ENCODE results near the gene NT5C1A.

NT5C1A gene

GRCh38 chr1:39698568-39698967 lies 26.7 kb upstream of the NT5C1A start:
- Histone ChIP-seq H3K9me3 (ENCODE audit: insufficient read depth, low read length) (no peaks in the 10 kb centered on the region), H4K20me1 (ENCODE audit: insufficient read depth, low read length) (no peaks in the 10 kb centered on the region), H3K79me2 (ENCODE audit: low read length) (no peaks in the 10 kb centered on the region), H3K4me2 (ENCODE audit: low read length) (no peak overlapping the region), H3K27me3 (ENCODE audit: low read depth, low read length) (no peaks in the 10 kb centered on the region), H3K4me3 (ENCODE audit: low read length) (no peak overlapping the region), H3K4me1 (ENCODE audit: low read length) (no peaks in the 10 kb centered on the region), H3K27ac (ENCODE audit: low read length) (no peak overlapping the region), H3K36me3 (replicated peaks; ENCODE audit: low read depth, low read length) (no peaks in the 10 kb centered on the region), H3K9ac (ENCODE audit: low read length) (no peak overlapping the region), H2AFZ (ENCODE audit: low read depth, low read length) (no peak overlapping the region)
- TF ChIP-seq EZH2phosphoT487 (IDR thresholded peaks at IDR 0.05; ENCODE audit: low read depth): no peak
- TF ChIP-seq CTCF (IDR thresholded peaks at IDR 0.05; ENCODE audit: low read depth, low read length): no peak

- no peak overlapping the region for H3K4me2 ChIP-seq (ENCODE audit: low read length)
- no peaks in the 10 kb centered on the region for H3K9me3 ChIP-seq (ENCODE audit: insufficient read depth, low read length)
- no peak overlapping the region for H3K4me3 ChIP-seq (ENCODE audit: low read length)
- no peak overlapping the region for H2AFZ ChIP-seq (ENCODE audit: low read depth, low read length)
- TF ChIP-seq CTCF (IDR thresholded peaks at IDR 0.05; ENCODE audit: low read depth, low read length) (no peak), EZH2phosphoT487 (IDR thresholded peaks at IDR 0.05; ENCODE audit: low read depth) (no peak)
- no peaks in the 10 kb centered on the region for H3K79me2 ChIP-seq (ENCODE audit: low read length)
- H4K20me1 ChIP-seq (ENCODE audit: insufficient read depth, low read length): no peaks in the 10 kb centered on the region
- H3K27me3 ChIP-seq (ENCODE audit: low read depth, low read length): no peaks in the 10 kb centered on the region
- no peaks in the 10 kb centered on the region for H3K4me1 ChIP-seq (ENCODE audit: low read length)
- H3K9ac ChIP-seq (ENCODE audit: low read length): no peak overlapping the region
- H3K27ac ChIP-seq (ENCODE audit: low read length): no peak overlapping the region
- H3K36me3 ChIP-seq (replicated peaks; ENCODE audit: low read depth, low read length): no peaks in the 10 kb centered on the region
Measured at GRCh38 chr1:39696448-39696847, 24.5 kb upstream of the NT5C1A start.

GRCh38 chr1:39695016-39695415 lies 23.1 kb upstream of the NT5C1A start:
- H3K27ac ChIP-seq (ENCODE audit: low read length): no peak overlapping the region
- H3K9me3 ChIP-seq (ENCODE audit: insufficient read depth, low read length): no peaks in the 10 kb centered on the region
- no peak overlapping the region for H3K4me3 ChIP-seq (ENCODE audit: low read length)
- TF ChIP-seq CTCF (IDR thresholded peaks at IDR 0.05; ENCODE audit: low read depth, low read length): no peak
- TF ChIP-seq EZH2phosphoT487 (IDR thresholded peaks at IDR 0.05; ENCODE audit: low read depth): no peak
- H3K79me2 ChIP-seq (ENCODE audit: low read length): no peaks in the 10 kb centered on the region
- H3K4me1 ChIP-seq (ENCODE audit: low read length): no peaks in the 10 kb centered on the region
- no peak overlapping the region for H3K4me2 ChIP-seq (ENCODE audit: low read length)
- no peaks in the 10 kb centered on the region for H4K20me1 ChIP-seq (ENCODE audit: insufficient read depth, low read length)
- no peak overlapping the region for H3K9ac ChIP-seq (ENCODE audit: low read length)
- no peak overlapping the region for H2AFZ ChIP-seq (ENCODE audit: low read depth, low read length)
- H3K36me3 ChIP-seq (replicated peaks; ENCODE audit: low read depth, low read length): no peaks in the 10 kb centered on the region
- H3K27me3 ChIP-seq (ENCODE audit: low read depth, low read length): no peaks in the 10 kb centered on the region

GRCh38 chr1:39694026-39694425 lies 22.1 kb upstream of the NT5C1A start:
- Histone ChIP-seq H3K4me1 (ENCODE audit: low read length) (no peaks in the 10 kb centered on the region), H3K4me2 (ENCODE audit: low read length) (no peak overlapping the region), H2AFZ (ENCODE audit: low read depth, low read length) (no peak overlapping the region), H3K9ac (ENCODE audit: low read length) (no peak overlapping the region), H3K27ac (ENCODE audit: low read length) (no peak overlapping the region), H4K20me1 (ENCODE audit: insufficient read depth, low read length) (no peaks in the 10 kb centered on the region), H3K27me3 (ENCODE audit: low read depth, low read length) (no peaks in the 10 kb centered on the region), H3K9me3 (ENCODE audit: insufficient read depth, low read length) (no peaks in the 10 kb centered on the region), H3K36me3 (replicated peaks; ENCODE audit: low read depth, low read length) (no peaks in the 10 kb centered on the region), H3K4me3 (ENCODE audit: low read length) (no peak overlapping the region), H3K79me2 (ENCODE audit: low read length) (no peaks in the 10 kb centered on the region)
- TF ChIP-seq EZH2phosphoT487 (IDR thresholded peaks at IDR 0.05; ENCODE audit: low read depth) (no peak), CTCF (IDR thresholded peaks at IDR 0.05; ENCODE audit: low read depth, low read length) (no peak)
